IPS-18c (cell line): ENCODE measurements around the gene SLC16A10.
"Not testable (repeated sequence)": the region's sequence is repeated elsewhere in the genome, so short reads cannot be mapped to it uniquely, and the experiment has no call there.

Source experiments
- H3K4me3 ChIP-seq: 2 replicates; pipeline ENCODE4 v1.7.0; 2013; ENCODE audit warnings: low read depth, mild to moderate bottlenecking, low read length, moderate library complexity; ENCODE audit not compliant: insufficient read depth
- H3K9me3 ChIP-seq: one replicate; pipeline ENCODE4 v1.6.1; 2013; ENCODE audit warnings: mild to moderate bottlenecking, low read length, moderate library complexity; ENCODE audit not compliant: control insufficient read depth, insufficient read depth

The SLC16A10 gene

DNA sequence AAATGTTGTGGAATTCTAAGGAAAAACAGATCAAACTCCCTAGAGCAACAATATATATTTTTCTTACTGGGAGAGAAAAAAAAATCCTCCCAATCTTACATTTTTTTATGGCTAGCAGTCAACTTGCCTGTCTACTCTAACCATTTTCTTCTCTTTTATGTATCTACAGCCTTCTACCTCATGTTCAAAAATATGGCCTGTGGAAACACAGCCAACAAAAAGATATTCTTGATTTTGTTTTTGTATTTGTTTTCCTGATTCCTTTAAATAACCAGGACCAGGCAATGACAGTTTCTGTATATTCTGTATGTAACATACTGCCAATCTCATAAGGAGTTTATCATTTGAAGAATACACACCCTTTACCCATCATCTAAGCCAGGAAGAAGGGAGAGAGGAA, 13.0 kb upstream of the SLC16A10 start:
- Histone ChIP-seq H3K4me3 (no peak overlapping the region), H3K9me3 (peaks cover 2% of the 10 kb centered on the region)

DNA sequence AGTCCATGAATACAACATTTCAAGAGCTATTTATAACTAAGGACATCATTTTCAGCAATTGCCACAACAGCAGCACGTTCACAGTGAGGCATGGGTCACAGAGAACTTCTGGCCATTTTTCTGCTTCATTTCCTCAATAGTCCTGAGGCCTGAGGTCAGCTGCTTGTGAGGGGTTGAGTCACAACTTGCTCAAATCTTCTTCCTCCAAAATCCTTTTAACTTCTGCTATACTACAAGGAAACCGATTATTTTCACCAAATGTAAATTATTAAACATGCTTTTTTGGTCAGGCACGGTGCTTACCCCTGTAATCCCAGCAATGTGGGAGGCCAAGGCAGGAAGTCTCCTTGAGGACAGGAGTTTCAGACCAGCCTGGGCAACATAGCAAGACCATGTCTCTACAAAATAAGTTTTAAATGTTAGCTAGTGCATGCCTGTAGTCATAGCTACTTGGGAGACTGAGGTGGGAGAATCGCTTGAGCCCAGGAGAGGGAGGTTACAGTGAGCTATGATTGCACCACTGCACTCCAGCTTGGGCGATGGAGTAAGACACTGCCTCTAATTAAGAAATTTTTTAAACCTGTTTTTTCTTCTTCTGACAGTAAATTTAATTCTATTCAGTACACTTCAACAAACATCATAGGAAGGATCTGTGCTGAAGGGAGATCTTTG, 11.1 kb upstream of the SLC16A10 start:
- H3K9me3 ChIP-seq, result peaks cover 2% of the 10 kb centered on the region
- no peak overlapping the region for H3K4me3 ChIP-seq

DNA sequence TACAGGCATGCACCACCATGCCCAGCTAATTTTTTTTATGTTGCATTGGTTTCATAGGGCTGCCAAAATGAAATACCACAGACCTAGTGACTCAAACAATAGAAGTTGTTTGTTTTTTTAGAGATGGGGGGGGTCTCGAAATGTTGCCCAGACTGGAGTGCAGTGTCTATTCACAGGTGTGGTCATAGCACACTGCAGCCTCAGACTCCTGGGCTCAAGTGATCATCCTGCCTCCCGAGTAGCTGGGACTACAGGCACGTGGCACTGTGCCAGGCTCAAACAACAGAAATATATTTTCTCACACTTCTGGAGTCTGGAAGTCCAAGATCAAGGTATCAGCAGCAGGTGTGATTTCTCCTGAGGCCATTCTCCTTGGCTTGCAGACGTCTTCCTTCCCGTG, 6.6 kb upstream of the SLC16A10 start:
- H3K4me3 ChIP-seq, result no peak overlapping the region
- H3K9me3 ChIP-seq, result peaks cover 2% of the 10 kb centered on the region

DNA sequence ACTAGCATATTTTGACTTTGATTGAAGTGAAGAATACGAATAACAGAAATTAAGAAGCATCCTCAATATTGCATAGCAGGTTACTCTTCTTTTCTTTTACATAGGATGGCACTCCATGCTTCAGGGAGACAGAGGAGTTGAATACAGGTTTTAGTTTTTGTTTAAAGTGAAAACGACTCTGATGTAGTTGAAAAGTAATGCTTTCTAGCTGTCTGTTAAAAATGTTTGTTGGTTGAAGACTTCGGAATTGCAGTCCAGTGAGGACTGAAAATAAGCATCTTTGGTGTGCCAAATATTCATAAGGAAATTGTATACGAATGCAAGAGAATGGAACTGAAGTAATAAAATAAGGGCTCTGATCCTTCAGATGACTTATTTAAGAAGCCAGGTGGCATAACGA, 618 bp upstream of the SLC16A10 start:
- peak overlapping the region; percentile 80 for H3K4me3 ChIP-seq
- H3K9me3 ChIP-seq, result no peaks in the 10 kb centered on the region

DNA sequence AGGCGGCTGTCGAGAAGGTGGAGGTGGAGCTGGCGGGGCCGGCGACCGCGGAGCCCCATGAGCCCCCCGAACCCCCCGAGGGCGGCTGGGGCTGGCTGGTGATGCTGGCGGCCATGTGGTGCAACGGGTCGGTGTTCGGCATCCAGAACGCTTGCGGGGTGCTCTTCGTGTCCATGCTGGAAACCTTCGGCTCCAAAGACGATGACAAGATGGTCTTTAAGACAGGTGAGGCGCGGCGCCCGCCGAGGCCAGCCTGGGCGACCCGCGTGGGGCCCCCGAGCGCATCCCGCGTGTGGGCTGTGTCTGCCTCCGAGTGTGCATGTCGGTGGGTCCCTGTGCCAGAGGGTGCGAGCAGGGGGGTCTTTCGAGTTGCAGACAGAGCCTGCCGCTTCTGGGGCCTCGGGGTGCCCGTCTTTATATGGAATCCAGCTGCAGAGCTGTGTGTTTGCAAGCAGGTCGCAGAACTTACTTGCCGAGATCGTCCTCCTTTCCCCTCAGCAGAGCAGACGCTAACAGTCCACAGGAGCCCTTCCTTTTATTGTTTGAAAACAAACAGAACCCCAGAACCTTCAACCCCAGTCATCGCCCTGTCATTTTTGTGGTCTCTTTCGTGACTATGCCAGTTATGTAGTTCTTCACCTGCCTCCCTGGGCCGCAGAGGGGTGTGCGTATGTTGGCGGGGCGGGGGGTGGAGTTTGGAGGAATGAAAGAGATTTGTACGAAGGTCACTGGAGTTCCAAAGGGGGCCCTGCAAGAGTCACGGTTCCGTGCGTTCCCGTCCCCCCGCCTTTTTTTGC, 766 bp downstream of the SLC16A10 start:
- Histone ChIP-seq H3K9me3 (no peaks in the 10 kb centered on the region), H3K4me3 (peak overlapping the region; percentile 80)

DNA sequence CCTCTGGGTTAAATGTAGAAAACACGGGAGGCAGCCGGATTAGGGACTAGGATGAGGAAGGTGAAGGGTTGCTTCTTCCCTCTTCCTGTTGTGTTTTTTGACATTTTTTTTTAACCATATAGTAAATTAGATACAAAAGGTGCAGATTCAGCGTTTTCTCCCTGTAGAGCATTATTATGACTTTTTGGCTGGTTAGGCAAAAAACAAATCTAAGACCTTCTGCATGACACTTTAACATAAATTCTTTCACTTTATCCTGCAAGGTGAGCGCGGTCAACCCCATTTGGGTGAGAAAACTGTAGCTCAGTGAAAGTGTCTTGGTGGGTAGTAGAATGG, 1.3 kb downstream of the SLC16A10 start:
- Histone ChIP-seq H3K4me3 (peak overlapping the region; percentile 80), H3K9me3 (no peaks in the 10 kb centered on the region)

DNA sequence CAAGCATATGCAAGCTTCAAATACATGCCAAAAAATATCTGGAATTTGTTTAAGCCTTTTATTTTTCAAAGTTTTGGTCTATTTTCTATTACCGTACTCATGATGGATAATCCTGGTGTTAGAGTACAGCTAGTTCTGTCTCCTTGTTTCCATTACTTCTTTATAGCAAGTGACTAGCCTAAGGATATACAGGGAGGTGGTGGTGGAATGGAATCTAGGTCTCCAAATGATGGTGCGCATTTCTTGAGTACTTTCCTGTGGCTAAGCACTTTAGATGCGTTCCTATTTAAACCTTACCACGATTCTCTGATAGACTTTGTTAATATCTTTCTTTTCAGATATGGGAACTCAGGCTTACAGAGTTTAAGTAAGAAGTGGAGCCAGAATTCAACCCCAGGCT, 3.5 kb downstream of the SLC16A10 start:
- no peak overlapping the region for H3K4me3 ChIP-seq
- no peaks in the 10 kb centered on the region for H3K9me3 ChIP-seq

DNA sequence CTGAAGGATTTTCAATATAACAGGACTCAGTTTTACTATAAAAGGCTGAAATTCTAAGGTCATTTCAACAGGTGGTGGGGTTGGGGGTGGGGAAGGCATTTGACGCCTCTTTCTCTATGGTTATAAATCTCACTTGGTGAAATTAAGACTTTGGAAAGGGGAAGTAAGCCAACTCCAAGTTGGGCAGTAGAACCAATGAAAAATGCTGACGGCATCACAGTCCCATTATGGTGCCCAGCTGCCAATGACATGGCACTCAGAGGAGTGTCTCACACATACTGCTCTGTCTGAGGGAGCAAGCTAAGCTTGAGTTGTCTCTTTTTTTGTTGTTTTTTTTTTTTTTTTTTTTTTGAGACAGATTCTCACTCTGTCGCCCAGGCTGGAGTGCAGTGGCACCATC, 4.7 kb downstream of the SLC16A10 start:
- Histone ChIP-seq H3K9me3 (no peaks in the 10 kb centered on the region), H3K4me3 (no peak overlapping the region)

DNA sequence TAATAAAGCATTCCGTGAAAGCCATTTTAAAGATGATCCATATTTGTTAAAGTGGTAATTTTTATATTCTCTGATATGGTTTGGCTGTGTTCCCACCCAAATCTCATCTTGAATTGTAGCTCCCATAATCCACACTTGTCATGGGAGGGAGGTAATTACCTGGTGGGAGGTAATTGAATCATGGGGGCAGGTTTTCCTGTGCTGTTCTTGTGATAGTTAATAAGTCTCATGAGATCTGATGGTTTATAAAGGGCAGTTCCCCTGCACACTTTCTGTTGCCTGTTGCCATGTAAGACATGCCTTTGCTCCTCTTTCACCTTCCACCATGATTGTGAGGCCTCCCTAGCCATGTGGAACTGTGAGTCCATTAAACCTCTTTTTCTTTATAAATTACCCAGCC, 8.2 kb downstream of the SLC16A10 start:
- not testable (repeated sequence) for H3K9me3 ChIP-seq, H3K4me3 ChIP-seq

DNA sequence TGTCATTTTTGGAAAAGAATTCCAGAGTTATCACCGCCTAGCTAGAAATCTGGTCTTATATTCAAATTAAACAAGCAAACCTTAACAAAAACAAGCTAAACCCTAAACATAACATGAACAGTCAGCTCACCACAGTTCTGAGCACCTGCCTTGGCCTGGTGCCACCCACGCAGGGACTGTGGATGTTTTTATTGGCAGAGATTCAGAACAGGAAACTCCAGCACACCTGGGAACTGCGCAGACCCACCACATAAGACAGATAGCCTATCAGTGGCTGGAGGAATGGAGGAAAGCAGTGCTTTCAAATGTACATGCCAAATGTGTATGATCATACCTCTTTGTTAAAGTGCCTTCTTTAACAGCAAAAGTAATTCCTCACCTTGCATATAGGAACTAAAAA, 8.9 kb downstream of the SLC16A10 start:
- Histone ChIP-seq H3K9me3 (no peaks in the 10 kb centered on the region), H3K4me3 (no peak overlapping the region)

DNA sequence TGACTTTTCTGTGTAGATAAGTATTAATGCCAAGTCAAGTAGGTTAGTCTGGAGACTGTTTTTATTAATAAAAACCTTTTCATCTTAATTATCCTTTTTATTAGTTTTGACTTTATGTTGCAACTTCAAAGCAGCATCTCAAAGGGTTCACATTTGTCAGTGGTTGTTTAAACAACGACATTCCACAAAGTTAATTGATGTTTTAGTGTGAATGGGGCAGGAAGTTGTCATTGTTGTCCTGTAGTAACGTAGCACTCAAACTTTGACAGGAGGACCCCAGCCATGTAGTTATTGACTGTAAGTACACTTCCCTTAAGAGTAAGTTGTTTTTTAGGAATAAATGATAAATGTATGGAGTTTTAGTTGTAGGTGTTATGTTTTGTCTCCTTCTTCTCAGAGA, 11.3 kb downstream of the SLC16A10 start:
- H3K9me3 ChIP-seq, result no peaks in the 10 kb centered on the region
- no peak overlapping the region for H3K4me3 ChIP-seq

DNA sequence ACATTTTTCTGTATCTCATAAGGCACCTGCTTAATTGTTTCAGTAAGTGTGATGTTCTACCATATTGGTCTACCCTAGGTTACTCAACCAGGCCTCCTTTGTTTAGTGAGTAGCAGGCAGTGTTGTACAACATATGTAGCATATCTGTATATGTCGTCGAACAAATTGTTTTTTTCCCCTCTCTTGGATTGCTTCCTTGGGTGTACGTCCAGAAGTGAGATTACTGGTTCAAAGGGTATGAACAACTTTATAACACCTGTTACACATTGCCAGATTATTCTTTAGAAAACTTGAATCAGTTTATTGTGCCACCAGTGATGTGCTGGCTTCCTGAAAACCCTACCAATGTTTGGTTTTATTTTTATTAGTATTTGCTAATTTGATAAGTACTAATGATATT, 14.7 kb downstream of the SLC16A10 start:
- Histone ChIP-seq H3K9me3 (no peaks in the 10 kb centered on the region), H3K4me3 (no peak overlapping the region)

DNA sequence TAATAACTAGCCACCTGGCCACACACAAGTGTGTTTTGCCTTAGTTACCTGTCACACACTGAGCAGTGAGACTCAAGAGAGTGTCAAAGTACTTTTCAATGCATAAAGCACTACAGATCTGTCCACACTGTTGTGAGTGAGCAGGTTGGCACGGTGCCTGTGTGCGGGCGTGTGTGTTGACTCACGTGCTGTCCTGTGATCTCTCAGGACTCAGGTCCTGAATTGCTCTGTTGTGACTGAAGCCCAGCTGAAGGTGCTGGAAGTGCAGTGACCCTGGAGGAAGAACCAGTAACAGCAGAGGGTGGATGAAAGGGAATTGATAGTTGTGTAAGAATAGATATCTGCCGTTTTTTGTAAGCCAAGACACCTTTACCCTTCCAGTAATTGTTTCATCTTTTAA, 18.3 kb downstream of the SLC16A10 start:
- Histone ChIP-seq H3K9me3 (no peaks in the 10 kb centered on the region), H3K4me3 (no peak overlapping the region)

DNA sequence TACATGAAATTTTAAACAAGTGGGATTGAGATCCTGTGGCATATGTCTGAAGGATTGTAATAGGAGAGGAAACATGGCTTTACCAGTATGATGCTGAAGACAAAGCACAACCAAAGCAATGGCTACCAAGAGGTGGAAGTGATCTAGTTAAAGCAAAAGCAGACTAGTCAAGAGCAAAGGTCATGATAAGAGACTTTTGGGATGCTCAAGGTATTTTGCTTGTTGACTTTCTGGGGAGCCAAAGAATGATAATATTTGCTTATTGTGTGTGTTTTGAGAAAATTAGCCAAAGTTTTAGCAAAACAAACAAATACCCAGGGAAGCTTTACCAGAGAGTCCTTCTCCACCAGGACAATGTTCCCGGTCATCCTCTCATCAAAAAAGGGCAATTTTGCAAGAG, 20.3 kb downstream of the SLC16A10 start:
- Histone ChIP-seq H3K4me3 (no peak overlapping the region), H3K9me3 (no peaks in the 10 kb centered on the region)

DNA sequence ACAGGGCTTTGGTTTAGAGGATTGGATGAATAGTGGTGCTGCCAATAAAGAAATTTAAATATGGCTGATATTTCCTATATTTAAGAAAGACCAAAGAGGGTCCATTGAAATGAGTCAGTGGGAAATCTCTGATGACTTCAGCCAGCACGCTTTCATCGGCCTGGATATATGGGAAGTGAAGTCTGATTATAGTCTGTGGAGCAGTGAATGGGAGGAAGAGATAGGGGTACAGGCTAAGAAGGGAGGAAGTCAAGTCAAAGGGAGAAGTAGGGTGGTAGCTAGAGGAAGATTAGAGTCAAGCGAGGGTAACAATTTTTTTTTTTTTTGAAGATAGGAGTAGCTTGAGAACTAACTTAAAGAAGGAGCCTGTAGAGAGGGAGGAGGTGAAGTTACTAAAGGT, 22.7 kb downstream of the SLC16A10 start:
- no peaks in the 10 kb centered on the region for H3K9me3 ChIP-seq
- no peak overlapping the region for H3K4me3 ChIP-seq

DNA sequence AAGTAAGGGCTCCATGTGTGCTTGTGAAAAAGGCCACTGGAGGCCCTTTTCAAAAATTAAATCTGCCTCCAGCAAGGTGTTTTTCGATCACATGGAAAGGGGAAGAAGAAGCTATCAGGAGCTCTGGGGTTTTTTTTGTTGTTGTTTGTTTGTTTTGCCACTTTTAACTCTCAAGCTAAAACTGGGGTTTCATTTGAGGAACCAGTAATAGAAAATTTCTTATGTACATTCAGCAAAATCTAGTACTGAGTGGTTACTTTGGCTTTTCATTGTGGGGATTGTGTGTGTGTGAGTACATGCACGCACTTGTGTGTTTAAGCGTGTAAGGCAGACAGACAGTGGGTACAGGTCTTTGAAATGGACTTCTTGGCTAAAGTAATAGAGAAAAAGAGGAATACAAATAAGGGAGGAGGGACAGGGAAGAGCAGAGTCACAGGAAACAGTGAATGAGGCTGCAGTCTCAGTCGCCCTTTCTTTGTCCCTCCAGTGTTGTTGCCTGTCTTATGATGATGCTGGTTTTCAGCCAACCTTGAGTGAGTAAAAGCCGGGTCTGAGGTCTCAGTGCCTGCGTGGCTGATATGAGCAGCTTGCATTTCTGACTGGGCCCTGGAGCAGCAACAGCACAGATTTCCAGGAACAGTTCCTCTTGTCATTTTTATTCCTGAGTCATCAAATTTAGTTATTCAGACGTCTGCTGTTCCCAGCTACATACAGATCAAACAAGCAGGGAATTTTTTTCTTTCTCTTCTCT, 26.2 kb downstream of the SLC16A10 start:
- H3K9me3 ChIP-seq, result no peaks in the 10 kb centered on the region
- H3K4me3 ChIP-seq, result no peak overlapping the region

DNA sequence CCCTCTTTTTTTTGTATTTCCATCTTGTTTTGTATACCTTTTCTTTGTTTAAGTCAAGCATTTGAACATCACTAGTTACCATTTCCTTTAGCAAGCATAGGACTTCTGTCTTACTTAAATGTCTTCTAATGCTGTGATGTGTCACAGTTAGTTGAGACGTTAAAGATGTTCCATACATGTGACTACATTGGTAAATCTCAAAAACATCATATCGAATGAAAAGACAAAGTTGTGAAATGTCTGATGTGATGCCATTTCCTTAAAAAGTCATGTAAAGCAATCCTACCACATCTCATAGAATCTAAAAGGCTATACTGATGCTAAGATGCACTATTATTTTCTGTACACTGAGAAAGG, 26.8 kb downstream of the SLC16A10 start:
- H3K4me3 ChIP-seq, result no peak overlapping the region
- no peaks in the 10 kb centered on the region for H3K9me3 ChIP-seq

DNA sequence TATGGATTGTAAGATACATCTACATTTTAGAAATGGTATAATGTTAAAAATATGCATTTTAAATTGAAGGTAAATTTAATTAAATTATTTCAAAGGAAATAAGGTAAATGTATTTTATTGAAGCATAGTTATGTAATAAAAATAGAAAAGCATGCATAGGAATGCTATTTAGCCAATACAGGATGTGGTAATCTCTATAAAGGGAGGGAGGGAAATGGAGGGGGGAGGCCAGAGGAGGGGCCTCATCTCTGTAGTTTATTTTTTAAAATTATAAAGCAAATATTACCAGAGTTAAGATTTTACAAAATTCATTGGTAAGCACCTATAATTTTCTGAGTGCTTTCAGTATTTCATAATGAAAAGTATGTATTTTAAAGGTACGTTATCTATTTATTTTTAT, 27.2 kb downstream of the SLC16A10 start:
- Histone ChIP-seq H3K4me3 (no peak overlapping the region), H3K9me3 (no peaks in the 10 kb centered on the region)
